GM19238 (cell line): ENCODE data around the gene ZDHHC11.
"Not testable (repeated sequence)": the region's sequence is repeated elsewhere in the genome, so short reads cannot be mapped to it uniquely, and the experiment has no call there.

ENCODE experiments used
- DNase-seq: peaks from one replicate; pipeline ENCODE4 v3.0.0; 2011; ENCODE audit warnings: low spot score; ENCODE audit not compliant: insufficient read length

ZDHHC11 gene

DNA sequence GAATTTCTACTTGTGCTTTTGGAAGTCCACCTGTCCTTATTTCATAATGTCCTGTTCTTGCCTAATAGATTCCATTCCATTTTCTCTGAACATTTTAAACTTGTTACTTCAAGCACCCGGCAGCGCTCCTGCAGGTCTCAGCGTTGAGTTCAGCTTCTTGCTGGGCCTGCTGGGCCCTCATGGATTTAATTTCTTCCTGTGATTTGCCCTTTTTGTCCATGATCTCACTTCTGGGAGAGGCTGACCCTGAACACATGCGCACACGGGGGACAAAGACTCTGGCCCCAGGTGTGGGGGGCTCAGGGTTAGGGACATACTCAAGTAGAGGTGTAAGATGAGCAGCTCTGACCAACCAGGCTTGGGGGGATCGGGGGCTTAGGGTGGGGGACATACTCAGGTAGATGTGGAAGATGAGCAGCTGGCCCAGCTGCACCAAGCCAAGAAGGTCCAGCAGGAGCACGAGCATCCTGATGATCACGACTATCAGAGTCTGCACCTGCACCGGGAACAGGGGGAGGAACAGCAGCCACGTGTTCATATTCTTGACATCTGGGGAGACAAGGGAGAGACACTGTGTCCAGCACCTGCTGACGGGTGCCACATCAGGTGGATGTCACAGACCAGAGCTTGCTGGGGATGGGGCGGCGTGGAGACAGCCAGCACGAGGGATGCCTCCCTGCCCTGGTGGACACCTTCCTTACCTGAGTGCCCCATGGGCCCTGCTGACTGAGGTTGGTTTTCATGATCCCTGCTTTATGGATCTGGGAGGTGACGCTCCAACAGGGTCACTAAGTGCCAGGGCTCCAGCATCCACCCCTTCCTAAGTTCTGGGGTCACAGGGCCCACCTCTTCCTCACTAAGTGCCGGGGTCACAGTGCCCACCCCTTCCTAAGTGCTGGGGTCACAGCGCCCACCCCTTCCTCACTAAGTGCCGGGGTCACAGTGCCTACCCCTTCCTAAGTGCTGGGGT is 102.5 kb downstream of the ZDHHC11 start:
- not testable (repeated sequence) for DNase-seq

DNA sequence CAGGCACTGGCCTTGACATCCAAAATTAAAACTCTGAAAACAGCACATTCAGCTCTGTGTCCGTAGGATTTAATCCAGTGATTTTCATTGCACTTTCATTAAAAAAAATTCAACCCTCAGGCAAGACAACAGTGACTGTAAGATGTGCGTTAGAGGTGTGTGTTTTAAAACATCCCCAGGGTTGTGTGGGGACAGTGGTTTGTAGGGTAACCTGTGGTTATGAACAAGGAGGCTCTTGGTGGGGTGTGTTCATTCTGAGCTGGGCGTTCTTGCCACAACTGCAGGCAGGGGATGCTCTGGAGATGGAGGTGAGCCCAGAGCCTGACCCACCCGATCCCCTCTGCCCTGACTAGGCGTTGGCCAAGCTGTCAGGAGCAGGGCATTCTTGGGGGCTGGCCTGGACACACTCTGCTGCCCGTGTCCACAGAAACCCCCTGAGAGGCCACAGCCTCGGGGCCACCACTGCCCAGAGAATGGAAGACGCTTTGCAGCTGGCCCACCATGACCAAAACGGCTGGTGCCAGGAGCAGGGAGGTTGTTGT is 103.4 kb downstream of the ZDHHC11 start:
- DNase-seq, result not testable (repeated sequence)

DNA sequence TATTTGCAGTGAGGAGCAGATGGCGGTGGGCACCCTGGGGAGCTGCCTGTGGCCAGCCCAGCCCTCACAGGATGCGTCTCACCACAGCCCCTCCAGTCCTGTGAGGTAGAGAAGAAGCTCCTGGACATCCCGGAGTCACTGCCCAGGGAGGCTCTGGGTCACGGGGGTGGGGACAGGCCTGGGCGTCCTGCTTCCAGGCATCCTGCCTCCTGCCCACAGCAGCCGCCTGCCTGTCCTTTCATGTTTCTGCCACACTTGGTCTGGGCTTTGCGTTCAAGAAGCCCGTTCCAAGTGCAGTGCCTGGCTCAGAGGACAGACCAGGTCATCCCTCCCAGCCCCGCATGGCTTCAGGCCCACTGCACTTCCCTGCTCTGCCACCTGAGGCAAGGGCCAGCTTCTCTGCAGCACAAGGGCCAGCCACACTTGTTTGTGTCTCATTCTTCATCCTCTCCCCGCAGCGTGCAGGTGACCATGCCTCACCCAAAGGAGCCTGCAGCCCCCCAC is 104.5 kb downstream of the ZDHHC11 start:
- no peak for DNase-seq
